ENCODE measurements around the gene BRIP1. TPM values are rescaled to one million over a fixed set of nuclear protein-coding genes. Genes with fewer than 3 reads are reported as not detected.

The BRIP1 gene
- total and polyA plus RNA-seq, 2 donors (not counting 1 experiment from before 2014, with no cell fraction given), result 4.0 to 8.1 TPM

DNA sequence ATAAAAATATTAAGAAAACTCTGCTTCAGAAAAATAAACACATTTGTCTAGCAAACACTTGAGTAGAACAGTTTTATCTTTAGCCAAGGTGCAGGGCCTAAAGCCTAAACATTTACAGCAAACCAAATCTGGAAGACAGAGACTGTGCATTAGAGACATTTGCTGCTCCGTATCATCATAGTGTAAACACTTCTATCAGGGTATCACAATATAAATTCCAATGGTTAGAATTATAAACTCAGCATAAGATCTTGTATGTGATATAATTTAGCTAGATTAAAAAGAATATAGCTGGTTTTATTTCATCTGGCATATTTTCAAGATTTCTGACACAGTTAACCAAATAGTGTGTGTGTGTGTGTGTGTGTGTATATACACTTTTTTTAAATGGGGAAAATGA, 138.6 kb downstream of the BRIP1 start:
- Histone ChIP-seq H3K4me3 (replicated peaks in 1 of 4; ENCODE audit: control extremely low read depth in 1 of 4, insufficient read depth in 1 of 4, low read depth in 3 of 4, low read length in 4 of 4) (no peak overlapping the region), H3K9ac (ENCODE audit: insufficient read depth, low read length) (no peak overlapping the region), H3K27me3 (ENCODE audit: control insufficient read depth, insufficient read depth, low read length) (no peaks in the 10 kb centered on the region), H4K20me1 (ENCODE audit: control insufficient read depth, extremely low read depth, insufficient read depth, low read length) (no peaks in the 10 kb centered on the region), H3K9me3 (ENCODE audit: control insufficient read depth, insufficient read depth, low read depth, low read length) (no peaks in the 10 kb centered on the region), H2AFZ (ENCODE audit: low read length) (no peak overlapping the region), H3K4me2 (ENCODE audit: extremely low read depth, insufficient read depth, low read length) (no peak overlapping the region), H3K4me1 (ENCODE audit: control insufficient read depth, extremely low read depth, insufficient read depth, low read length) (no peaks in the 10 kb centered on the region), H3K27ac (ENCODE audit: insufficient read depth, low read length) (no peak overlapping the region), H3K79me2 (ENCODE audit: control insufficient read depth, insufficient read depth, low read length) (no peaks in the 10 kb centered on the region), H3K36me3 (ENCODE audit: control insufficient read depth, insufficient read depth, low read length) (no peaks in the 10 kb centered on the region)
- peak in 1 of 2 donors; percentile 6 for DNase-seq (ENCODE audit: low read depth in 2 of 2)
- TF ChIP-seq, protein P1, sequence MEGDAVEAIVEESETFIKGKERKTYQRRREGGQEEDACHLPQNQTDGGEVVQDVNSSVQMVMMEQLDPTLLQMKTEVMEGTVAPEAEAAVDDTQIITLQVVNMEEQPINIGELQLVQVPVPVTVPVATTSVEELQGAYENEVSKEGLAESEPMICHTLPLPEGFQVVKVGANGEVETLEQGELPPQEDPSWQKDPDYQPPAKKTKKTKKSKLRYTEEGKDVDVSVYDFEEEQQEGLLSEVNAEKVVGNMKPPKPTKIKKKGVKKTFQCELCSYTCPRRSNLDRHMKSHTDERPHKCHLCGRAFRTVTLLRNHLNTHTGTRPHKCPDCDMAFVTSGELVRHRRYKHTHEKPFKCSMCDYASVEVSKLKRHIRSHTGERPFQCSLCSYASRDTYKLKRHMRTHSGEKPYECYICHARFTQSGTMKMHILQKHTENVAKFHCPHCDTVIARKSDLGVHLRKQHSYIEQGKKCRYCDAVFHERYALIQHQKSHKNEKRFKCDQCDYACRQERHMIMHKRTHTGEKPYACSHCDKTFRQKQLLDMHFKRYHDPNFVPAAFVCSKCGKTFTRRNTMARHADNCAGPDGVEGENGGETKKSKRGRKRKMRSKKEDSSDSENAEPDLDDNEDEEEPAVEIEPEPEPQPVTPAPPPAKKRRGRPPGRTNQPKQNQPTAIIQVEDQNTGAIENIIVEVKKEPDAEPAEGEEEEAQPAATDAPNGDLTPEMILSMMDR (conservative IDR thresholded peaks at IDR 0.05 in 1 of 2, IDR thresholded peaks at IDR 0.05 in 1 of 2; ENCODE audit: low read depth in 1 of 2, low read length in 2 of 2), result no peak
- no peak for TF ChIP-seq EZH2 (IDR thresholded peaks at IDR 0.05; ENCODE audit: low read length, missing control alignments)

DNA sequence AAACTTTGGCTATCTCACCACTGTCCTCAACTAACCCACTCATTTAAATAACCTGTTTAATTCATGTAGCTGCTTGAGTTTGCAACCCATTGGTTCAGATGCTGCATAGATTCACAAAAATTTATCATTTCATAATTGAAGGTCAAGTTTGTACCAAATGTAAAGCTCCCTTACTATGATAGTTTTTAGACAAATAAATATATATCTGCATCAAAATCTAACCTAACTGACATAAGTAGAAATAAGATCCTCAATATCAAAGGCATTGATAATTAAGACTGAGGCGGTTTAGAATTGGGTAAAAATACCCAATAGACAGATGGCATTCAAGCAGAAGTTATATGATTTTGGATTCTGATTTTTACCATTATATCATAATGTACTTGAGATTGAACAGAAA, 139.4 kb downstream of the BRIP1 start:
- Histone ChIP-seq H4K20me1 (ENCODE audit: control insufficient read depth, extremely low read depth, insufficient read depth, low read length) (no peaks in the 10 kb centered on the region), H3K79me2 (ENCODE audit: control insufficient read depth, insufficient read depth, low read length) (no peaks in the 10 kb centered on the region), H2AFZ (ENCODE audit: low read length) (no peak overlapping the region), H3K27ac (ENCODE audit: insufficient read depth, low read length) (no peak overlapping the region), H3K4me2 (ENCODE audit: extremely low read depth, insufficient read depth, low read length) (no peak overlapping the region), H3K4me3 (replicated peaks in 1 of 4; ENCODE audit: control extremely low read depth in 1 of 4, insufficient read depth in 1 of 4, low read depth in 3 of 4, low read length in 4 of 4) (no peak overlapping the region), H3K9me3 (ENCODE audit: control insufficient read depth, insufficient read depth, low read depth, low read length) (no peaks in the 10 kb centered on the region), H3K27me3 (ENCODE audit: control insufficient read depth, insufficient read depth, low read length) (no peaks in the 10 kb centered on the region), H3K4me1 (ENCODE audit: control insufficient read depth, extremely low read depth, insufficient read depth, low read length) (no peaks in the 10 kb centered on the region), H3K36me3 (ENCODE audit: control insufficient read depth, insufficient read depth, low read length) (no peaks in the 10 kb centered on the region), H3K9ac (ENCODE audit: insufficient read depth, low read length) (no peak overlapping the region)
- TF ChIP-seq, protein P1 (conservative IDR thresholded peaks at IDR 0.05 in 1 of 2, IDR thresholded peaks at IDR 0.05 in 1 of 2; ENCODE audit: low read depth in 1 of 2, low read length in 2 of 2), result no peak
- no peak for TF ChIP-seq EZH2 (IDR thresholded peaks at IDR 0.05; ENCODE audit: low read length, missing control alignments)
- DNase-seq (ENCODE audit: low read depth in 2 of 2), result no peak

DNA sequence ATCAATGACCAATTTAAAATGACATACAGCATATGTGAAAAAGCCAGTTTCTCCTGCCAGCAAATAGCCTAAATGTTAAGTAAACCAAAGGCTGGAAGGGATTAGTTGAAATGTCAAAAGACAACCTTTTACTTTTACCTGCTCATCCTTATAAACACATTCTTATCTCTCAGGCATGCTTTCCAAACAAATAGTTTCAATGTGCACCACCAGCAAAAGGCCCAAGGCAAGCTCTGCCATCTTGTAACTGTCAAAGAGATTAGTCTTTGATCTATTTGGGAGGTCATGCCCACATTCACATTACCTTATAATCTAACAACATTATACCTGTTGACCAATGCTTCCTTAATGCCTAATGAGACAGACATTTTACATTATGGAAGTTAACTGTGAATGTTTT, 140.1 kb downstream of the BRIP1 start:
- Histone ChIP-seq H3K9ac (ENCODE audit: insufficient read depth, low read length) (no peak overlapping the region), H3K79me2 (ENCODE audit: control insufficient read depth, insufficient read depth, low read length) (no peaks in the 10 kb centered on the region), H3K27me3 (ENCODE audit: control insufficient read depth, insufficient read depth, low read length) (no peaks in the 10 kb centered on the region), H3K36me3 (ENCODE audit: control insufficient read depth, insufficient read depth, low read length) (no peaks in the 10 kb centered on the region), H3K4me3 (replicated peaks in 1 of 4; ENCODE audit: control extremely low read depth in 1 of 4, insufficient read depth in 1 of 4, low read depth in 3 of 4, low read length in 4 of 4) (no peak overlapping the region), H3K27ac (ENCODE audit: insufficient read depth, low read length) (no peak overlapping the region), H4K20me1 (ENCODE audit: control insufficient read depth, extremely low read depth, insufficient read depth, low read length) (no peaks in the 10 kb centered on the region), H3K4me2 (ENCODE audit: extremely low read depth, insufficient read depth, low read length) (no peak overlapping the region), H3K4me1 (ENCODE audit: control insufficient read depth, extremely low read depth, insufficient read depth, low read length) (no peaks in the 10 kb centered on the region), H3K9me3 (ENCODE audit: control insufficient read depth, insufficient read depth, low read depth, low read length) (no peaks in the 10 kb centered on the region), H2AFZ (ENCODE audit: low read length) (no peak overlapping the region)
- no peak for TF ChIP-seq EZH2 (IDR thresholded peaks at IDR 0.05; ENCODE audit: low read length, missing control alignments)
- TF ChIP-seq, protein P1 (conservative IDR thresholded peaks at IDR 0.05 in 1 of 2, IDR thresholded peaks at IDR 0.05 in 1 of 2; ENCODE audit: low read depth in 1 of 2, low read length in 2 of 2), result no peak
- DNase-seq (ENCODE audit: low read depth in 2 of 2), result no peak
